SH-SY5Y (cell line): Measurements from ENCODE around the gene PRKCD.

Experiments used
- GATA2 ChIP-seq: IDR thresholded peaks from 2 replicates; pipeline ENCODE4 v1.6.1; 2011; ENCODE audit warnings: mild to moderate bottlenecking, low read depth, low read length
- GATA3 ChIP-seq: IDR thresholded peaks from 2 replicates; pipeline ENCODE4 v1.6.1; 2011; ENCODE audit warnings: low read depth, mild to moderate bottlenecking, low read length, moderate library complexity

GRCh38 chr3:53111822-53112221 lies 49.2 kb upstream of the PRKCD start:
- TF ChIP-seq GATA3 (no peak), GATA2 (no peak)
